Osteocyte (in vitro differentiated cells): Measurements from ENCODE around the gene VAV1. TPM values are rescaled to one million over a fixed set of nuclear protein-coding genes. Genes with fewer than 3 reads are reported as not detected.

Experiments used
- DNase-seq: peaks from one replicate; pipeline ENCODE4 v3.0.0; 2021; ENCODE audit warnings: mixed read lengths; ENCODE audit not compliant: unreplicated experiment; ENCODE audit errors: extremely low spot score
- H3K27ac Mint-ChIP-seq: one replicate; pipeline ENCODE4 v1.8.0; 2021; ENCODE audit warnings: mild to moderate bottlenecking, mixed read lengths; ENCODE audit not compliant: unreplicated experiment
- H3K27me3 Mint-ChIP-seq: one replicate; pipeline ENCODE4 v1.8.0; 2021; ENCODE audit warnings: mixed read lengths; ENCODE audit not compliant: unreplicated experiment
- H3K36me3 Mint-ChIP-seq: one replicate; pipeline ENCODE4 v1.8.0; 2021; ENCODE audit warnings: mixed read lengths; ENCODE audit not compliant: unreplicated experiment
- H3K4me1 Mint-ChIP-seq: one replicate; pipeline ENCODE4 v1.8.0; 2021; ENCODE audit warnings: mixed read lengths; ENCODE audit not compliant: unreplicated experiment
- H3K4me3 Mint-ChIP-seq: one replicate; pipeline ENCODE4 v1.8.0; 2021; ENCODE audit warnings: mild to moderate bottlenecking, moderate library complexity, mixed read lengths; ENCODE audit not compliant: unreplicated experiment
- H3K9me3 Mint-ChIP-seq: one replicate; pipeline ENCODE4 v1.8.0; 2021; ENCODE audit warnings: mixed read lengths; ENCODE audit not compliant: unreplicated experiment
- CTCF ChIP-seq: fragments of 200-600 bp; sonication (generic); IDR thresholded peaks from 2 replicates; pipeline ENCODE4 v1.5.0; 2021; ENCODE audit warnings: antibody characterized with exemption, mild to moderate bottlenecking, moderate library complexity
- total RNA-seq: library from RNA; stranded (reverse); gene quantifications from 2 replicates; pipeline ENCODE4 v1.2.1, GENCODE V29; 2021

VAV1 gene
- total RNA-seq, 1 donor from 2014 or later, result not detected

GRCh38 chr19:6803036-6803404 is 30.5 kb downstream of the VAV1 start:
- Mint-ChIP-seq H3K4me3 (no peak overlapping the region), H3K27ac (no peak overlapping the region), H3K36me3 (no peaks in the 10 kb centered on the region), H3K4me1 (peaks cover 6% of the 10 kb centered on the region), H3K27me3 (no peaks in the 10 kb centered on the region), H3K9me3 (peaks cover 3% of the 10 kb centered on the region)
- DNase-seq, result no peak
- no peak for TF ChIP-seq CTCF

DNA sequence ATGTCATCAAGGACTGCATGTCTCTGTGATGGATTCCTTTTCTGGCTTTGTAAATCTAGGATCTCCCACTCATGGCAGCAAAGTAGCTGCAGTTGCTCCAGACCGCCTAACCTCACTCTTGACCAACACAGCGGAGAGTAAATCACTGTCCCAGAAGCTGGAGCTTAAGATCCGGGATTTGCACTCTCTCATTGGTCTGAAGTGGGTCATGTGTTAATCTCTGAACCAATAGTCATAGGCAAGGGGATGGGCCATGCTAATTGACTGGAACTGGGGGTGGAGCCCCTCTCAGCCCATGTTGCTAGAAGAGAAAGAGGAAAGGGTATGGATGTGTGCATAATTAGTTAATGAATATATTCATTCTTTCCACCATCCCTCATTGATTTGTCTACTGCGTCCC is 34.0 kb downstream of the VAV1 start:
- Mint-ChIP-seq H3K27ac (no peak overlapping the region), H3K27me3 (peaks cover 2% of the 10 kb centered on the region), H3K4me1 (peaks cover 2% of the 10 kb centered on the region), H3K36me3 (no peaks in the 10 kb centered on the region), H3K4me3 (no peak overlapping the region), H3K9me3 (peaks cover 3% of the 10 kb centered on the region)
- no peak for TF ChIP-seq CTCF
- no peak for DNase-seq

DNA sequence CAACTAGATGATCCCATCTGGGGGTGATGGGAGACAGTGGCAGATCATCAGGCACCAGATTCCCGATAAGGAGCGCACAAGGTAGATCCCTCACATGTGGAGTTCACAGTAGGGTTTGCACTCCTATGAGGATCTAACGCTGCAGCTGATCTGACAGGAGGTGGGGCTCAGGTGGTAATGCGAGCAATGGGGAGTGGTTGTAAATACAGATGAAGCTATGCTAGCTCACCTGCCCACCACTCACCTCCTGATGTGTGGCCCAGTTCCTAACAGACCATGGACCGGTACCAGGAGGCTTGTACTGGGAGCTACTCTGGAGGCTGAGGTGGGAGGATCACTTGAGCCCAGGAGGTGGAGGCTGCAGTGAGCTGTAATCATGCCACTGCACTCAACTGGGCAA is 34.8 kb downstream of the VAV1 start:
- Mint-ChIP-seq H3K9me3 (peaks cover 9% of the 10 kb centered on the region), H3K27me3 (peaks cover 2% of the 10 kb centered on the region), H3K4me1 (no peaks in the 10 kb centered on the region), H3K4me3 (no peak overlapping the region), H3K27ac (no peak overlapping the region), H3K36me3 (no peaks in the 10 kb centered on the region)
- DNase-seq, result no peak
- no peak for TF ChIP-seq CTCF

- H3K36me3 Mint-ChIP-seq, result no peaks in the 10 kb centered on the region
- peaks cover 2% of the 10 kb centered on the region for H3K27me3 Mint-ChIP-seq
- no peak overlapping the region for H3K4me3 Mint-ChIP-seq
- H3K9me3 Mint-ChIP-seq, result peaks cover 9% of the 10 kb centered on the region
- no peak for DNase-seq
- TF ChIP-seq CTCF, result no peak
- H3K4me1 Mint-ChIP-seq, result no peaks in the 10 kb centered on the region
- H3K27ac Mint-ChIP-seq, result no peak overlapping the region
Observed at GRCh38 chr19:6808494-6808893, 36.0 kb downstream of the VAV1 start.

GRCh38 chr19:6809262-6809661 is 36.8 kb downstream of the VAV1 start:
- Mint-ChIP-seq H3K9me3 (peaks cover 9% of the 10 kb centered on the region), H3K4me3 (no peak overlapping the region), H3K36me3 (no peaks in the 10 kb centered on the region), H3K27ac (no peak overlapping the region), H3K27me3 (peaks cover 2% of the 10 kb centered on the region), H3K4me1 (no peaks in the 10 kb centered on the region)
- TF ChIP-seq CTCF, result no peak
- DNase-seq, result no peak
